ENCODE measurements around the gene CRTAC1. TPM values are rescaled to one million over a fixed set of nuclear protein-coding genes. Genes with fewer than 3 reads are reported as not detected.

Gene CRTAC1
- total RNA-seq, 4 donors from 2014 or later = 4.0 to 8.7 (median 5.0) TPM

- intact Hi-C loops (cut with DNase I) = no loop called here
- no peak for DNase-seq (ENCODE audit: extremely low spot score)
- Histone ChIP-seq H3K4me3 (no peak overlapping the region), H3K4me1 (no peaks in the 10 kb centered on the region), H3K9me3 (no peaks in the 10 kb centered on the region), H3K36me3 (no peaks in the 10 kb centered on the region), H3K27me3 (peaks cover 0 to 80% (median 2%) of the 10 kb centered on the region in 4 donors), H3K27ac (replicated peaks in 1 of 4) (no peak overlapping the region)
- TF ChIP-seq CTCF (IDR thresholded peaks at IDR 0.05) (no peak), POLR2AphosphoS5 (IDR thresholded peaks at IDR 0.05) (no peak), EP300 (IDR thresholded peaks at IDR 0.05) (no peak), POLR2A (IDR thresholded peaks at IDR 0.05; ENCODE audit: low read depth) (no peak)
- WGBS = 83% methylated on average over 1 of the region's 1 CpG
These were observed 27.9 kb upstream of the CRTAC1 start for GRCh38 chr10:98058295-98058694.

- peaks cover 0 to 78% (median 2%) of the 10 kb centered on the region in 4 donors for H3K27me3 ChIP-seq
These were observed 25.6 kb upstream of the CRTAC1 start for GRCh38 chr10:98055841-98056516.

GRCh38 chr10:98047009-98047741 lies 16.8 kb upstream of the CRTAC1 start:
- H3K4me1 ChIP-seq = peaks cover 0 to 10% (median 0%) of the 10 kb centered on the region in 4 donors
- WGBS = 47% methylated on average over 7 of the region's 7 CpGs
- no peaks in the 10 kb centered on the region for H3K36me3 ChIP-seq
- intact Hi-C loops (cut with DNase I) = loop anchor here (10.0 kb wide), 1 partner anchor 252 kb away; no protein-coding TSS in a partner anchor
- TF ChIP-seq POLR2AphosphoS5 (IDR thresholded peaks at IDR 0.05) = no peak
- no peak for DNase-seq (ENCODE audit: extremely low spot score)
- H3K4me3 ChIP-seq = no peak overlapping the region
- no peak overlapping the region for H3K27ac ChIP-seq (replicated peaks in 1 of 4)
- H3K9me3 ChIP-seq = no peaks in the 10 kb centered on the region
- H3K27me3 ChIP-seq = peaks cover 0 to 50% (median 0%) of the 10 kb centered on the region in 4 donors

More at GRCh38 chr10:98055841-98056516, 25.6 kb upstream of the CRTAC1 start:
- intact Hi-C loops (cut with DNase I) = no loop called here
- WGBS = 48% methylated on average over 4 of the region's 4 CpGs
- Histone ChIP-seq H3K36me3 (no peaks in the 10 kb centered on the region), H3K4me1 (no peaks in the 10 kb centered on the region), H3K4me3 (no peak overlapping the region), H3K9me3 (no peaks in the 10 kb centered on the region), H3K27ac (replicated peaks in 1 of 4) (no peak overlapping the region)
- DNase-seq (ENCODE audit: extremely low spot score) = no peak
- TF ChIP-seq CTCF (IDR thresholded peaks at IDR 0.05) (no peak), POLR2AphosphoS5 (IDR thresholded peaks at IDR 0.05) (no peak), POLR2A (IDR thresholded peaks at IDR 0.05; ENCODE audit: low read depth) (no peak), EP300 (IDR thresholded peaks at IDR 0.05) (no peak)

GRCh38 chr10:98045785-98046389 lies 15.5 kb upstream of the CRTAC1 start:
- Histone ChIP-seq H3K27ac (replicated peaks in 1 of 4) (no peak overlapping the region), H3K4me3 (no peak overlapping the region)
- intact Hi-C loops (cut with DNase I) = loop anchor here (10.0 kb wide), 1 partner anchor 251 kb away; no protein-coding TSS in a partner anchor

More at GRCh38 chr10:98045785-98046389, 15.5 kb upstream of the CRTAC1 start:
- no peaks in the 10 kb centered on the region for H3K36me3 ChIP-seq
- WGBS = 12% methylated on average over 6 of the region's 6 CpGs
- H3K27me3 ChIP-seq = peaks cover 0 to 50% (median 0%) of the 10 kb centered on the region in 4 donors
- no peak for DNase-seq (ENCODE audit: extremely low spot score)
- TF ChIP-seq POLR2A (IDR thresholded peaks at IDR 0.05; ENCODE audit: low read depth) = no peak
- peak; percentile 73 to 96 (median 80) for TF ChIP-seq CTCF (IDR thresholded peaks at IDR 0.05)
- no peak for TF ChIP-seq EP300 (IDR thresholded peaks at IDR 0.05)
- peaks cover 0 to 10% (median 0%) of the 10 kb centered on the region in 4 donors for H3K4me1 ChIP-seq
- H3K9me3 ChIP-seq = no peaks in the 10 kb centered on the region
